Posterior vena cava (tissue), 2 donors: Measurements from ENCODE around the gene CHI3L1. TPM values are rescaled to one million over a fixed set of nuclear protein-coding genes. Genes with fewer than 3 reads are reported as not detected.

Experiments
- DNase-seq: peaks from one replicate; pipeline ENCODE4 v3.0.0-alpha.2; 2020; ENCODE audit warnings: low spot score
- intact Hi-C, 2 donors: fragments of 100-400 bp; cut with DNase I; formaldehyde crosslinking; loops; one replicate each; pipeline versions ENCODE4 v1.14.1 to v1.14.2; 2022 to 2023
- total RNA-seq, 2 donors: library from RNA; stranded (reverse); fragmentation: NEBNext Ultra II Directional; extraction: Animal tissue kit (Norgen Biotek cat#: 25700); gene quantifications; one replicate each; pipeline ENCODE4 v1.2.1, GENCODE V29; 2021
- donor health status: DM: yes; HTN: yes; CAD: no.
- donor health status: DM: yes; HTN: yes; CAD: no.

CHI3L1 gene
- total RNA-seq, 2 donors from 2014 or later = 26.7 to 30.3 TPM

- intact Hi-C loops = no loop called here
- no peak for DNase-seq
Observed at GRCh38 chr1:203159844-203160243, 26.7 kb downstream of the CHI3L1 start.

DNA sequence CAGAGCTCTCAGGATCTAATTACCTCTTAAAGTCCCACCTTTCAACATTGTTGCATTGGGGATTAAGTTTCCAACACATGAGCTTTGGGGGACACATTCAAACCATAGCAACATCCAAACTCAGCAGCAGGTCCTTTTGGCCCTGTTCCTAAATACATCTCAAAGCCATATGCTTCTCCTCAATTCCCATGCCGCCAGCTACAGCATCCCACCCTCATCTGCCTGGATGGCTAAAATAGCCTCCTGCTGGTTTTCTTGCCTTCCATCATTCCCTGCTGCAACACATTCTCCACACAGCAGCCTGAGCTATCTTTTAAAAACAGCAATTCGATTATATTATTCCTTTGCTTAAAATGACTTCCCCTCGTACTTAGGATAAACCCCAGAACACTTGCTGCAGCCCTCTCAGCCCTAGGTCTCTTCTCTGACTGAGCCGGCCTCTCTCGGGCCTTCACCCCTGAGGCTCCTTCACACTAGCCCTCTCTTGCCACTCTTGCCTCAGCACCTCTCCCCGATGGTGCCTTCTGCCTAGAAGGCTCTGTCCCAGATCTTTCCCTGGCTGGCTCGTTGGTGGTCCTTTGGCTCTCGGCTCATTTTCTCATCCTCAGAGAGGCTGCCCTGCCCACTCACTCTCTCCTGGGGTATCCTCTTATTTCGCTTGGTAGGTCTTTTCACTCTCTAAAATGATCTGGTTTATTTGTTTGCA lies 27.4 kb downstream of the CHI3L1 start:
- intact Hi-C loops = no loop called here
- DNase-seq = no peak

- no peak for DNase-seq
- intact Hi-C loops = no loop called here
Observed at GRCh38 chr1:203158423-203158822, 28.1 kb downstream of the CHI3L1 start.

- intact Hi-C loops = loop anchor here in 1 of 2 donors (2.0 kb wide), 1 partner anchor 29 kb away; no protein-coding TSS in a partner anchor
- DNase-seq = no peak
Observed at GRCh38 chr1:203156280-203156679, 30.2 kb downstream of the CHI3L1 start.

GRCh38 chr1:203153989-203154821 lies 32.3 kb downstream of the CHI3L1 start:
- intact Hi-C loops = loop anchor here in 1 of 2 donors (1.0 kb wide), 1 partner anchor 16 kb away; no protein-coding TSS in a partner anchor
- DNase-seq = no peak

- intact Hi-C loops = no loop called here
- no peak for DNase-seq
Observed at GRCh38 chr1:203153051-203153988, 33.2 kb downstream of the CHI3L1 start.

DNA sequence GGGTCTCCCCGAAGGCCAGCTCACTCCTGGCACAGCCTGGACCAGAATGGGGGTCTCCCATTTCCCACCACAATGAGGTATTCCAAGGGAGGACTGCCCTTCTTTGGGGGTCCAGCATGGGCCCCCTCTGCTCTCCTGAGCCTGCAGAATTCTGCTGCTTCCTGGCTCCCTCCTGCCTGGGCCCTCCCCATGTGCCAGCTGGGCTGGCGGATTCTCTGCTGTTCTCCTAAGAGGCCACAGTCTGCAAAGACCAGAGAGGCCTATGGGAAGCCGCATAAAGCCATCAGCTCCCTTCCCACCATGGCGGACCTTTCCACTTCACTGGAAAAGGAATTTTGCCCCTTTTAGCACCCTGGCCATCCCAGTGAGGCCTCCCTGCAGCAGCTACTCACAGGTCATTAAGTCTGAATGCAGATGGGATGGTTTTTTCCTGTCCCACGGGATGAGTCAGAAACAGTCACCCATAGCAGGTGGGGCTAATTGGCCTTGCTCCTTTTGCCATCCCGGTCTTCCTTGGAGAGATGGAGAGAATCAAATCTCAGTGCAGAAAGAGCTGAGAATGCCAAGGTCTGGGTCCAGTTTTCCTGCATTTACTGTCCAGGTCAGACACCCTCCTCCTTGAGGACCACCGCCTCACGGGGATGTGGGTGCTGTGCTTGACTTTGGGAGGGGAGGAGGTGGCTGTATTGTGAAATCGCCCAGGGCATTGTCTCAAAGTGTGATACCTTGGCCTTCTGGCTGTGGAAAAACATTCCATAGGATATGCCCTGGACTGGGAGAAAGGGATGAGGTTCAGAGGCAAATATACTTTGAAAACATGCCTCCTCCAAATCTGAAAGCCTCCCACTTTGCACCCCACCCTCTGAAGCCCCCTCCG lies 34.1 kb downstream of the CHI3L1 start:
- intact Hi-C loops = no loop called here
- DNase-seq = no peak

- intact Hi-C loops = no loop called here
- no peak for DNase-seq
Observed at GRCh38 chr1:203151362-203152157, 34.9 kb downstream of the CHI3L1 start.

GRCh38 chr1:203150511-203151297 lies 35.8 kb downstream of the CHI3L1 start:
- DNase-seq = no peak
- intact Hi-C loops = no loop called here

- DNase-seq = no peak
- intact Hi-C loops = no loop called here
Observed at GRCh38 chr1:203149188-203149840, 37.2 kb downstream of the CHI3L1 start.

GRCh38 chr1:203148579-203148978 lies 37.9 kb downstream of the CHI3L1 start:
- DNase-seq = no peak
- intact Hi-C loops = no loop called here

DNA sequence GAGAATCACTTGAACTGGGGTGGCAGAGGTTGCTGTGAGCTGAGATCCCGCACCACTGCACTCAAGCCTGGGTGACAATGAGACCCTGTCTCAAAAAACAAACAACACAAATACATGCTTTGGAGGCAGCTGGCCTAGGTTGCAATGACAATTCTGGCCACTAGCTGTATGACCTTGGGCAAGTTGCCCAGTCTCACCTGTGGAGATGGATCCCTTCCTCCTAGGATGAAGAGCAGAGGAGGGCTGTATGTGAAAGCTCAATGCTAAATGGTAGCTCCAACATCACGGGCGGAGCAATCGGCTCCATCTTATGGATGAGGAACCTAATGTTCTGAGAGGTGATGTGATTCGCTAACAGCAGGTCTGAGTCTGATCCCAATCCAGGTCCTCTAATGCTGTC lies 38.4 kb downstream of the CHI3L1 start:
- no peak for DNase-seq
- intact Hi-C loops = no loop called here

GRCh38 chr1:203147376-203147775 lies 39.1 kb downstream of the CHI3L1 start:
- no peak for DNase-seq
- intact Hi-C loops = no loop called here

- DNase-seq = no peak
- intact Hi-C loops = no loop called here
Observed at GRCh38 chr1:203146537-203146936, 40.0 kb downstream of the CHI3L1 start.

- intact Hi-C loops = no loop called here
- no peak for DNase-seq
Observed at GRCh38 chr1:203146042-203146369, 40.5 kb downstream of the CHI3L1 start.

- intact Hi-C loops = no loop called here
- no peak for DNase-seq
Observed at GRCh38 chr1:203145321-203146041, 41.0 kb downstream of the CHI3L1 start.
